Measurements from ENCODE around the gene ENO2.
A peak's percentile ranks its signal among the peaks of the same experiment; 100 is the strongest.

The ENO2 gene

GRCh38 chr12:6932766-6933165 is 18.4 kb downstream of the ENO2 start:
- FAIRE-seq (no peak), DNase-seq (ENCODE audit: low spot score) (no peak)

GRCh38 chr12:6934110-6934509 is 19.7 kb downstream of the ENO2 start:
- no peak for FAIRE-seq
- DNase-seq (ENCODE audit: low spot score), result no peak

- no peak for FAIRE-seq
- DNase-seq (ENCODE audit: low spot score), result no peak
Observed at GRCh38 chr12:6935371-6936193, 21.2 kb downstream of the ENO2 start.

GRCh38 chr12:6936194-6936635 is 21.8 kb downstream of the ENO2 start:
- DNase-seq (ENCODE audit: low spot score) (no peak), FAIRE-seq (no peak)

GRCh38 chr12:6936636-6937480 is 22.5 kb downstream of the ENO2 start:
- FAIRE-seq (no peak), DNase-seq (ENCODE audit: low spot score) (no peak)

GRCh38 chr12:6937481-6938352 is 23.3 kb downstream of the ENO2 start:
- peak; percentile 72 for FAIRE-seq
- DNase-seq (ENCODE audit: low spot score), result peak; percentile 86

- FAIRE-seq (no peak), DNase-seq (ENCODE audit: low spot score) (no peak)
Observed at GRCh38 chr12:6938353-6939190, 24.2 kb downstream of the ENO2 start.

GRCh38 chr12:6939191-6939540 is 24.8 kb downstream of the ENO2 start:
- FAIRE-seq (no peak), DNase-seq (ENCODE audit: low spot score) (no peak)

- DNase-seq (ENCODE audit: low spot score) (no peak), FAIRE-seq (no peak)
Observed at GRCh38 chr12:6941267-6941666, 26.9 kb downstream of the ENO2 start.

GRCh38 chr12:6941782-6942181 is 27.4 kb downstream of the ENO2 start:
- no peak for FAIRE-seq
- no peak for DNase-seq (ENCODE audit: low spot score)

- no peak for FAIRE-seq
Observed at GRCh38 chr12:6942331-6942665, 27.9 kb downstream of the ENO2 start.

GRCh38 chr12:6943389-6943721 is 29.0 kb downstream of the ENO2 start:
- FAIRE-seq (peak; percentile 39), DNase-seq (ENCODE audit: low spot score) (peak; percentile 79)

More at GRCh38 chr12:6942331-6942665, 27.9 kb downstream of the ENO2 start:
- no peak for DNase-seq (ENCODE audit: low spot score)

- FAIRE-seq (peak; percentile 2), DNase-seq (ENCODE audit: low spot score) (peak; percentile 95)
Observed at GRCh38 chr12:6943722-6944380, 29.5 kb downstream of the ENO2 start, which contains the start of the genes C12orf57 and RNU7-1. TSS of gene C12orf57 (plus strand) at chr12:6944022. CDS start at chr12:6944122, 100 bp downstream. TSS of gene RNU7-1 (plus strand) at chr12:6943816.

GRCh38 chr12:6944381-6945186 is 30.2 kb downstream of the ENO2 start:
- peak; percentile 54 for FAIRE-seq

GRCh38 chr12:6945613-6946012 is 31.2 kb downstream of the ENO2 start:
- no peak for DNase-seq (ENCODE audit: low spot score)
- no peak for FAIRE-seq

More at GRCh38 chr12:6944381-6945186, 30.2 kb downstream of the ENO2 start:
- peak; percentile 82 for DNase-seq (ENCODE audit: low spot score)

GRCh38 chr12:6946033-6946919 is 31.9 kb downstream of the ENO2 start:
- FAIRE-seq (peak; percentile 81), DNase-seq (ENCODE audit: low spot score) (peak; percentile 90)

- FAIRE-seq (no peak), DNase-seq (ENCODE audit: low spot score) (no peak)
Observed at GRCh38 chr12:6946920-6947374, 32.6 kb downstream of the ENO2 start.

GRCh38 chr12:6947615-6948014 is 33.2 kb downstream of the ENO2 start:
- DNase-seq (ENCODE audit: low spot score), result no peak
- FAIRE-seq, result no peak
